HG03095 (cell line): ENCODE data around the gene TLDC2.
"Not testable (repeated sequence)": the region's sequence is repeated elsewhere in the genome, so short reads cannot be mapped to it uniquely, and the experiment has no call there.

ENCODE experiments used
- ATAC-seq: cut with Tn5 transposase; IDR thresholded peaks from one replicate; pipeline ENCODE4 v1.9.1; 2021; ENCODE audit warnings: moderate library complexity; ENCODE audit not compliant: unreplicated experiment

Gene TLDC2

GRCh38 chr20:36905566-36905965 is 29.6 kb downstream of the TLDC2 start:
- not testable (repeated sequence) for ATAC-seq

DNA sequence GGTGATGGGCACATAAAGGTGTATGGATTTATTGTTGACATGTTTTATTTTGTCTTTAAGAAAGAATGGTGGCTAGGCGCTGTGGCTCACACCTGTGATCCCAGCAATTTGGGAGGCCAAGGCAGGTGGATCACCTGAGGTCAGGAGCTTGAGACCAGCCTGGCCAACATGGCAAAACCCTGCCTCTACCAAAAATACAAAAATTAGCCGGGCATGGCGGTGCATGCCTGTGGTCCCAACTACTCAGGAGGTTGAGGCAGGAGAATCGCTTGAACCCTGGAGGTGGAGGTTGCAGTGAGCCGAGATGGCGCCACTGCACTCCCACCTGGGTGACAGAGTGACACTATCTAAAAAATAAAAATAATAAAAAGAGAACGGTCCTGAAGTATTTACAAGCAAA is 30.1 kb downstream of the TLDC2 start:
- ATAC-seq: not testable (repeated sequence)

DNA sequence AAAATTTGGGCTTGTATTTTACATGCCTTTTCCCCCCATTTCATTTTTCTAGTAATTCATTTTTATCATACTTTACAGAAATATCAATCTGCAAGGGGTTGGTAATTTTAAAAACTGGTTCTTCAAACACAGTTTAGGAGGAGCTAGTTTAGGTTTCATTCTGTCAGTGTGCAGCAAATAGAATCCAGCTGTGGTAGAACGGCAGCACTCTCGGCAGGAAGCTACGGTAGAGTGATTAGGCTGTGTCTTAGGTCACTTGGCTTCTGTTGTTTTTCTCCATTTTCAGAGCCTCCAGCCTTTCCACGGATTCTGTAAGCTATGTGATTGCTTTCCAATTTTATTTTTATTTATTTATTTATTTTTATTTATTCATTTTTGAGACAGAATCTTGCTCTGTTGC is 32.7 kb downstream of the TLDC2 start:
- ATAC-seq: no peak

- no peak for ATAC-seq
Observed at GRCh38 chr20:36916199-36916598, 40.3 kb downstream of the TLDC2 start.

DNA sequence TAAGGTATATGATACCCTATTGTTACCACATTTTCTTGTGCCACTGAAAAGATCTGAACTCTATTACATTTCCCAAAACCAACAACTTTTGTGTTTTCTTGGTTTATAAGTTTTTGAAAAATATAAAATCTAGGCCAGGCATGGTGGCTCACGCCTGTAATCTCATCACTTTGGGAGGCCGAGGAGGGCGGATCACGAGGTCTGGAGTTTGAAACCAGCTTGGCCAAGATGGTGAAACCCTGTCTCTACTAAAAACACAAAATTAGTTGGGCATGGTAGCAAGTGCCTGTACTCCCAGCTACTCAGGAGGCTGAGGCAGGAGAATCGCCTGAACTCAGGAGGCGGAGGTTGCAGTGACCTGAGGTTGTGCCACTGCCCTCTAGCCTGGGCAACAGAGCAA is 41.3 kb downstream of the TLDC2 start:
- no peak for ATAC-seq

DNA sequence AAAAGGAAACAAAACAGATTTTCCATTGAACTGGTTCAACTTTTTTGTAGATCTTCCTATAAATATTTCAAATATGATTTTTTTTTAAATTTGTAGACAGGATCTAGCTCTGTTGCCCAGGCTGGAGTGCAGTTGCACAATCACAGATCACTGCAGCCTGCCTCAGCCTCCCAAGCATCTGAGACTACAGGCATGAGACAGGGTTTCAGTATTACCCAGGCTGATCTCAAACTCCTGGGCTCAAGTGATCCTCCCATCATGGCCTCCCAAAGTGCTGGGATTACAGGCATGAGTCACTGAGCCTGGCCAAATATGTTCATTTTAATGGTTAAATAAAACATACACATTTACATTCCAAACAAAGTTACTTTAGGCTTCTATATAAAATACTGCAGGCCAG is 42.0 kb downstream of the TLDC2 start:
- ATAC-seq: no peak

DNA sequence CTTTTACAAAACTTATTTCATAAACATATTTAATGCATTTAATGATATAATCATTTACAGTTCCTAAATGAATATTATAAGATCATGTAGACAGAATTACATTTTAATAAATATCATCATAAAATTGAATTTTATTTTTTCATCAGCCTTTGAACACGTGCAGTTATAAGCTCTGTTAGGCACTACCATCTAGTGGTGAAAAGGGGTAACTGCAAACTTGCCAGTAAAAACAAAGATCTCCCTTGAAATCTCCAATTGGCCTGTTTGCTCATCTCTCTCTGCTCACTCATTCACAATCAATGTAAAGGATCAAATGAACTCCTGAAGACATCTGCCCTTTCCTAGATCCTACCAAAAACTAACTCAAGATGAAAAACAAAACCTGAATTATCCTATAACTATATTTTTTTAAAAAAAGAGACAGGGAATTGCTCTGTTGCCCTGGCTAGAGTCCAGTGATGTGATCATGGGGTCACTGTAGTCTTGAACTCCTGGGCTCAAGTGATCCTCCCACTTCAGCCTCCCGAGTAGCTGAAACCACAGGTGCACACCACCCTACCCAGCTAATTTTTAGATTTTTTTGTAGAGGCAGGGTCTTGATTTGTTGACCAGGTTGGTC is 43.9 kb downstream of the TLDC2 start:
- no peak for ATAC-seq

DNA sequence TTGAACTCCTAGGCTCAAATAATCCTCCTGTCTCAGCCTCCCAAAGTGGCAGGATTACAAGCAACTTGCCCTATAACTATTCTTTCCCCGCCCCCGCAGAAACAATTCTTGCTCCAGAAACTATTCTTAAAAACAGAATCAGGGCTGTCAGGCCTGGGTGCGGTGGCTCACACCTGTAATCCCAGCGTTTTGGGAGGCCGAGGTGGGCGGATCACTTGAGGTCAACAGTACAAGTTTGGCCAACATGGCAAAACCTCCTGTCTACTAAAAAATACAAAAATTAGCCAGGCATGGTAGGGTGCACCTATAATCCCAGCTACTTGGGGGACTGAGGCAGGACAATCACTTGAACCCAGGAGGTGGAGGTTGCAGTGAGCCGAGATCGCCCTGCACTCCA is 44.4 kb downstream of the TLDC2 start:
- ATAC-seq: no peak

- ATAC-seq: no peak
Observed at GRCh38 chr20:36924167-36925045, 48.5 kb downstream of the TLDC2 start.

- no peak for ATAC-seq
Observed at GRCh38 chr20:36925234-36925633, 49.3 kb downstream of the TLDC2 start.

DNA sequence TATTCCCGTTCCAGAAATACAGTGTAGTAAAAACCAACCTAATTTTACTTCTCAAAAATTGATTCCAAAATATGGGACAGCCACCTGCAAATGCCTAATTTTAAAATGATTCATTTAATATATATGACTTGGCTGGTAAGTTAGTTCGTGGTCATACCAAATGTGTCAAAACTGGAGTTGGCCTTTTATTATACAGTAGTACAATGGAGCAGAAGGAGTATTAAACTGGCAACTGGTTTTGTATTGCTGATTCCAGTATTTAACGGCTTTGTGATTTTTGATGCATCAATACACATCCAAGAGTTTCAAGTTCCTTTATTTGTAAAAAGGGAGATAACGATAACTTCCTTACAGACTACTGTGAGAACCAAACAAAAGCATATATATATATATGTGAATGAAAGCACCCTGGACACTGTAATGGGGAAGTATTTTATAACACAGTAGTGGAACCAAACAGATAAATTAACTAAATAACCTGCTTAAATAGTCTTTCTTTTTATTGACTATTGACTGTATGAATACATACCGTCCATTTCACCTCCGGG is 50.8 kb downstream of the TLDC2 start:
- ATAC-seq: no peak

DNA sequence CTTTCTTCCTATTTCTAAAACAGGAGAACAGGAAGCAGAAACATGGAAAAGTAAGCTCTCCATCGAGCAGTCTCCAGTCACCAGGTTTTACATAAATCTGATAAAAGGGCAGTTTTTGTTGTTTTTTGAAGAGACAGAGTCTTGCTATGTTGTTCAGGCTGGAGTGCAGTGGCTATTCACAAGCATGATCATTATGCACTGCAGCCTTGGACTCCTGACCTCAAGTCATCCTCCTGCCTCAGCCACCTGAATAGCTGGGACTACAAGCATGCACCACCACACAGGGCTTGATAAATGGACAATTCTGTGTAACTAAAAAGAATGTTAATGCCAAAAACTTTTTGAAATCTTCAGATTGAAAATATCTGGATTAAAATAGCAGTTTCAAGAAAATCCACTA is 51.8 kb downstream of the TLDC2 start:
- no peak for ATAC-seq

- ATAC-seq: no peak
Observed at GRCh38 chr20:36929290-36929689, 53.4 kb downstream of the TLDC2 start.

DNA sequence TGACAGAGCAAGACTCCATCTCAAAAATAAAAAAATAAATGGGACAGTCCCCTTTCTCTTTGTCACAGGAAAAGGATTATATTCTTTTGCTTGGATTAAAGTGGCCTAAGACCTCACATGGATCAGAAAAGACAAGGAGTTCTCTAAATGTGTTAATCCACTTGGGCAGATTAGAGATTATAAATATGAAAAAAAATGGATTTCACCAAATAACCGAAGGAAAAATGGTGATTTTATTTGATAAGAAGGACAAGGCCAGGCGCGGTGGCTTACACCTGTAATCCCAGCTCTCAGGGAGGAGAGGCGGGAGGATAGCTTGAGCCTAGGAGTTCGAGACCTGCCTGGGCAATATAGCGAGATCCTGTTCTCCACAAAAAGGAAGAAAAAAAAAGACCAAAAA is 53.8 kb downstream of the TLDC2 start:
- ATAC-seq: no peak

- ATAC-seq: not testable (repeated sequence)
Observed at GRCh38 chr20:36932067-36932466, 56.1 kb downstream of the TLDC2 start.

- ATAC-seq: no peak
Observed at GRCh38 chr20:36932476-36933426, 56.8 kb downstream of the TLDC2 start.

- ATAC-seq: not testable (repeated sequence)
Observed at GRCh38 chr20:36933571-36933970, 57.6 kb downstream of the TLDC2 start.

GRCh38 chr20:36936341-36936740 is 60.4 kb downstream of the TLDC2 start:
- no peak for ATAC-seq

DNA sequence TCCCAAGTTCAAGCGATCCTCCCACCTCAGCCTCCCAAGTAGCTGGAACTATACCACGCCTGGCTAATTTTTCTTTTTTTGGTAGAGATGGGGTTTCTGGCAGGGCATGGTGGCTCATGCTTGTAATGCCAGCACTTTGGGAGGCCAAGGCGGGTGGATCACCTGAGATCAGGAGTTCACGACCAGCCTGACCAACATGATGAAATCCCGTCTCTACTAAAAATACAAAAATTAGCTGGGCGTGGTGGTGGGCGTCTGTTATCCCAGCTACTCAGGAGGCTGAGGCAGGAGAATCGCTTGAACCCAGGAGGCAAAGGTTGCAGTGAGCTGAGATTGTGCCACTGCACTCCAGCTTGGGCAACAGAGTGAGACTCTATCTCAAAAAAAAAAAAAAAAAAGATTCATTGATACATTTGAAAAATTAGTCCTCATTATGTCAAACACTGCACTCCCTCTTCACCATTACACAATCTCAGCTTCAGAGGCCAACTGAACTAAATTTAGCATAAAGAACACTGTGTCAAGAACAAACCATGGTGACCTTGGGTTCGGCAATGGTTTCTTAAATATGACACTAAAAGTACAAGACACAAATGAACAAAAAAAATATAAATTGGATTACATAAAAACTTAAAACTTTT is 60.9 kb downstream of the TLDC2 start:
- not testable (repeated sequence) for ATAC-seq

DNA sequence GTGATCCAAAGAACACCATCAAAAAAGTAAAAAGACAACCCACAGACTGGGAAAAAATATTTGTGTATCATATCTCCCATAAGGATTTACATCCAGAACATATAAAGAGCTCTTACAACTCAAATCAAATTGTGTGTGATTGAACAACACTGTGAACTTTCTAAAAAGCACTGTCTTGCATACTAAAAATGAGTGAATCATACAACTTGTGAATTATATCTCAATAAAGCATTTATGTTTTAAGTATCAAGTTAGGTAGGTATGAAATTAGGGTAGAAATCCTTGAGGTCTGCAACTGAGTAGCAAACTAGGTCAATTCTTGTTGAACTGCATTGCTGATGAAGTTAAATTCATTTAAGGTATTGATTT is 61.4 kb downstream of the TLDC2 start:
- no peak for ATAC-seq

DNA sequence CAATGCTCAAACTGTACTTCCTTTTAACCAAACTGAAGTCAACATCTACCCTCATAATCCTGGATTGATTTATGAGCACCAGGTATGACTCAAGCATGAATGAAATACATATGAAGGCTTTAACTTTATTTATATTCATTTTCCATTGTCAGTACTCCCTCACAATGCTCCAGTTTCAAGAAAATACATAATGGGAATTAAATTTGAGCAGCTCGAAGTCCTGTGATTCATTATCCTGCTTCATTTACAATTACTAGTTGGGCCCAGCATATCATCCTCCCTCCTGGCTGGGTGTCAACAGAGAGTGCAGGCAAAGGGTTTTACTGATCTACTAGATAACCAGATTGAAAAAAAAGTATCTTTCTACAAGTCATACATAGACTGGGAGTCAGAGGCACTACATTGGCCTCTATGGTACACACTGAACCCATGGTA is 65.5 kb downstream of the TLDC2 start:
- no peak for ATAC-seq
